ENCODE results near the gene CAP1. TPM values are rescaled to one million over a fixed set of nuclear protein-coding genes. Genes with fewer than 3 reads are reported as not detected.

Gene CAP1
- total and polyA plus RNA-seq, 10 of the 15 experiments (the other 5 are each of a cell fraction or from before 2014, with no cell fraction given): 360 to 500 (median 431) TPM

DNA sequence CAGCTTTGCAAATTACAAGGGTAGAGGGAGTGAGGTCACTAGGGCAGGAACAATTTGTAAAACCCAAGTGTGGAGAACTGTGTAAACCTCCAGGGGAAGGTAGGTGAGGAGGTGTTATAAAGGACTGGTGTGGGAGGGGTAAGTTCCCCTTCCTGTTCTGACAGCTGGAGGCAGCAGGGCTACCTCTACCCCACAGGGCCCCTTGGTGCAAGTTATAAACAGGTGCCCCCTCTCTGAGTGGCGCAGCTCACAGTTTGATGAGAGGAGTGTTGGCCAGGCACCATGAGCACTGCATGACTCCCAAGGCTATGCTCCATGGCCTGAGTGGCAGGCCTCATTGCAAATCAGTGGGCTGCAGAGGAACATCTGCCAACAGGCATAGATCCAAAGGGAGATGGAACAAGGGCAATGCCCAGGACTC, 44.5 kb upstream of the CAP1 start (continued):
- TF ChIP-seq IRF5 (IDR thresholded peaks at IDR 0.05; ENCODE audit: borderline replicate concordance) (no peak), CHD2 (IDR thresholded peaks at IDR 0.05; ENCODE audit: borderline replicate concordance, low read depth, low read length) (no peak), NFYB (IDR thresholded peaks at IDR 0.05; ENCODE audit: insufficient read depth, low read depth, low read length) (no peak), ATF3 (IDR thresholded peaks at IDR 0.05; ENCODE audit: borderline replicate concordance, extremely low read depth, low read depth, low read length) (no peak), SRF (IDR thresholded peaks at IDR 0.05; ENCODE audit: low read depth in 2 of 2, low read length in 2 of 2) (no peak)

GRCh38 chr1:39996396-39997004, 44.0 kb upstream of the CAP1 start:
- Histone ChIP-seq H3K9me3 (replicated peaks; ENCODE audit: control insufficient read depth, insufficient read depth, low read length) (peaks cover 2% of the 10 kb centered on the region; the same call in 1 of the 3 replicates), H3K79me2 (ENCODE audit: control insufficient read depth, insufficient read depth, low read length) (no peaks in the 10 kb centered on the region), H3K4me1 (ENCODE audit: control insufficient read depth, insufficient read depth, low read length) (peaks cover 30% of the 10 kb centered on the region), H3K36me3 (ENCODE audit: control insufficient read depth in 2 of 2, insufficient read depth in 2 of 2, low read length in 1 of 2) (no peaks in the 10 kb centered on the region), H3K4me2 (ENCODE audit: control insufficient read depth, insufficient read depth) (peak overlapping the region; percentile 69; the same call in 1 of the 2 replicates), H3K4me3 (no peak overlapping the region), H3K9ac (ENCODE audit: control insufficient read depth, insufficient read depth, low read length) (peak overlapping the region; percentile 4; the same call in 1 of the 2 replicates), H3K27me3 (replicated peaks in 1 of 2; ENCODE audit: control insufficient read depth in 2 of 2, insufficient read depth in 2 of 2, low read length in 1 of 2) (no peaks in the 10 kb centered on the region), H2AFZ (ENCODE audit: control insufficient read depth, low read depth, low read length) (peak overlapping the region; percentile 63), H3K27ac (ENCODE audit: control insufficient read depth, insufficient read depth) (peak overlapping the region; percentile 64; the same call in 1 of the 2 replicates), H4K20me1 (ENCODE audit: control insufficient read depth, insufficient read depth) (no peaks in the 10 kb centered on the region)
- ChIA-PET POLR2A (interaction anchor here (0.6 to 1.5 kb wide), 4 partner anchors 35 to 179 kb away, joined by 3 to 4 read pairs (median 3); partner anchors contain the start of gene CAP1), SMC1A (ENCODE audit: uncharacterized antibody, unreplicated experiment) (interaction anchor here (0.6 to 3.9 kb wide), 9 partner anchors 9 to 94 kb away, joined by 3 to 17 read pairs (median 3); no protein-coding TSS in a partner anchor), CTCF (interaction anchor here (1.0 to 2.9 kb wide), 4 partner anchors 12 to 77 kb away, joined by 3 to 18 read pairs (median 4); no protein-coding TSS in a partner anchor), RAD21 (ENCODE audit: unreplicated experiment) (interaction anchor here (1.1 to 3.2 kb wide), 4 partner anchors 36 to 77 kb away, joined by 3 to 11 read pairs (median 8); partner anchors contain the start of gene CAP1)
- in situ Hi-C loops (cut with MboI): no loop called here
- DNase-seq (ENCODE audit: low read depth, low spot score) (no peak), ATAC-seq (no peak; the same call in 2 of the 3 replicates), FAIRE-seq (no peak)
- intact Hi-C loops (cut with micrococcal nuclease; ENCODE audit: unreplicated experiment): no loop called here
- TF ChIP-seq LARP7 (IDR thresholded peaks at IDR 0.05) (0 out of 2 replicates have a peak, but pooled peaks have one; percentile 3), SREBF2 (IDR thresholded peaks at IDR 0.05; ENCODE audit: low read length) (0 out of 2 replicates have a peak, but pooled peaks have one; percentile 11), DPF2 (IDR thresholded peaks at IDR 0.05) (peak; percentile 11; the same call in 1 of the 2 replicates), EGR1 (IDR thresholded peaks at IDR 0.05; ENCODE audit: borderline replicate concordance in 1 of 2, low read depth in 2 of 2, low read length in 2 of 2) (no peak), NFYB (IDR thresholded peaks at IDR 0.05; ENCODE audit: insufficient read depth, low read depth, low read length) (0 out of 2 replicates have a peak, but pooled peaks have one; percentile 5), CHD2 (IDR thresholded peaks at IDR 0.05; ENCODE audit: borderline replicate concordance, low read depth, low read length) (no peak)
- TF ChIP-seq, protein P1, sequence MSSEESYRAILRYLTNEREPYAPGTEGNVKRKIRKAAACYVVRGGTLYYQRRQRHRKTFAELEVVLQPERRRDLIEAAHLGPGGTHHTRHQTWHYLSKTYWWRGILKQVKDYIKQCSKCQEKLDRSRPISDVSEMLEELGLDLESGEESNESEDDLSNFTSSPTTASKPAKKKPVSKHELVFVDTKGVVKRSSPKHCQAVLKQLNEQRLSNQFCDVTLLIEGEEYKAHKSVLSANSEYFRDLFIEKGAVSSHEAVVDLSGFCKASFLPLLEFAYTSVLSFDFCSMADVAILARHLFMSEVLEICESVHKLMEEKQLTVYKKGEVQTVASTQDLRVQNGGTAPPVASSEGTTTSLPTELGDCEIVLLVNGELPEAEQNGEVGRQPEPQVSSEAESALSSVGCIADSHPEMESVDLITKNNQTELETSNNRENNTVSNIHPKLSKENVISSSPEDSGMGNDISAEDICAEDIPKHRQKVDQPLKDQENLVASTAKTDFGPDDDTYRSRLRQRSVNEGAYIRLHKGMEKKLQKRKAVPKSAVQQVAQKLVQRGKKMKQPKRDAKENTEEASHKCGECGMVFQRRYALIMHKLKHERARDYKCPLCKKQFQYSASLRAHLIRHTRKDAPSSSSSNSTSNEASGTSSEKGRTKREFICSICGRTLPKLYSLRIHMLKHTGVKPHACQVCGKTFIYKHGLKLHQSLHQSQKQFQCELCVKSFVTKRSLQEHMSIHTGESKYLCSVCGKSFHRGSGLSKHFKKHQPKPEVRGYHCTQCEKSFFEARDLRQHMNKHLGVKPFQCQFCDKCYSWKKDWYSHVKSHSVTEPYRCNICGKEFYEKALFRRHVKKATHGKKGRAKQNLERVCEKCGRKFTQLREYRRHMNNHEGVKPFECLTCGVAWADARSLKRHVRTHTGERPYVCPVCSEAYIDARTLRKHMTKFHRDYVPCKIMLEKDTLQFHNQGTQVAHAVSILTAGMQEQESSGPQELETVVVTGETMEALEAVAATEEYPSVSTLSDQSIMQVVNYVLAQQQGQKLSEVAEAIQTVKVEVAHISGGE (CRISPR knock-in tag; IDR thresholded peaks at IDR 0.05): no peak
- no TSS peak for BruUV-seq (replicated peaks)
